IMR-90 (cell line): ENCODE measurements around the gene RAB25. TPM values are rescaled to one million over a fixed set of nuclear protein-coding genes. Genes with fewer than 3 reads are reported as not detected.

Source experiments
- ATAC-seq: fragments of 200-7000 bp; cut with Tn5 transposase; 2 replicates; pipeline ENCODE4 v1.9.1; 2020; ENCODE audit warnings: low read depth, mild to moderate bottlenecking, moderate library complexity
- BruUV-seq: library from RNA; stranded (reverse); fragments of 400-500 nt; replicated peaks from 2 replicates; lab custom pipeline; 2021; lab: Mats Ljungman, UMichigan
- CTCF ChIA-PET: fragments of 300-600 bp; formaldehyde crosslinking; extraction: SDS; loops from one replicate; lab custom pipeline; 2021; ENCODE audit warnings: antibody characterized with exemption; lab: Yijun Ruan, JAX
- POLR2A ChIA-PET: fragments of 300-600 bp; sonication (Branson Sonifier 250); formaldehyde crosslinking; loops from one replicate; lab custom pipeline; 2022; ENCODE audit warnings: antibody characterized with exemption; ENCODE audit not compliant: unreplicated experiment; lab: Charles Lee
- DNase-seq: peaks from one replicate; pipeline ENCODE4 v3.0.0; 2013
- H2AFZ ChIP-seq: replicated peaks from 2 replicates; pipeline ENCODE3; 2013; ENCODE audit warnings: low read length, mild to moderate bottlenecking; ENCODE audit not compliant: poor library complexity
- H2AK5ac ChIP-seq: 2 replicates; pipeline ENCODE4 v1.6.1; 2013; ENCODE audit warnings: low read depth, low read length, inconsistent platforms
- H2AK9ac ChIP-seq: replicated peaks from 2 replicates; pipeline ENCODE3; 2013; ENCODE audit warnings: mild to moderate bottlenecking, low read depth, low read length, moderate library complexity; ENCODE audit not compliant: poor library complexity
- H2BK120ac ChIP-seq: 2 replicates; pipeline ENCODE4 v1.6.1; 2013; ENCODE audit warnings: low read depth, low read length, inconsistent platforms
- H2BK15ac ChIP-seq: 3 replicates; pipeline ENCODE4 v1.6.1; 2013; ENCODE audit warnings: low read depth, low read length, inconsistent platforms
- H2BK20ac ChIP-seq: 2 replicates; pipeline ENCODE4 v1.6.1; 2013; ENCODE audit warnings: low read depth, mild to moderate bottlenecking, inconsistent platforms, low read length, moderate library complexity
- H2BK5ac ChIP-seq: 2 replicates; pipeline ENCODE4 v1.6.1; 2013; ENCODE audit warnings: mild to moderate bottlenecking, low read depth, low read length, inconsistent platforms; ENCODE audit not compliant: poor library complexity, severe bottlenecking
- H3K14ac ChIP-seq: replicated peaks from 2 replicates; pipeline ENCODE4 v1.6.1; 2013; ENCODE audit warnings: low read depth, low read length, inconsistent platforms
- H3K18ac ChIP-seq: 2 replicates; pipeline ENCODE4 v1.6.1; 2013; ENCODE audit warnings: low read depth, low read length, control low read depth
- H3K23ac ChIP-seq: 2 replicates; pipeline ENCODE4 v1.6.1; 2013; ENCODE audit warnings: low read depth, low read length, inconsistent platforms
- H3K27ac ChIP-seq: 2 replicates; pipeline ENCODE4 v1.5.1; 2013; ENCODE audit warnings: mild to moderate bottlenecking, control low read depth, low read length; ENCODE audit not compliant: insufficient read depth
- H3K27me3 ChIP-seq: 2 replicates; pipeline ENCODE4 v1.6.1; 2013; ENCODE audit warnings: low read length; ENCODE audit not compliant: control insufficient read depth, insufficient read depth
- H3K36me3 ChIP-seq: 2 replicates; pipeline ENCODE4 v1.6.1; 2013; ENCODE audit warnings: low read length, mixed read lengths; ENCODE audit not compliant: control insufficient read depth, insufficient read depth
- H3K4ac ChIP-seq: 2 replicates; pipeline ENCODE4 v1.6.1; 2013; ENCODE audit warnings: low read depth, low read length, inconsistent platforms
- H3K4me1 ChIP-seq: 2 replicates; pipeline ENCODE4 v1.6.1; 2013; ENCODE audit warnings: low read length, mixed read lengths; ENCODE audit not compliant: control insufficient read depth, insufficient read depth
- H3K4me2 ChIP-seq: 2 replicates; pipeline ENCODE4 v1.6.1; 2013; ENCODE audit warnings: low read depth, mild to moderate bottlenecking, control low read depth, low read length, moderate library complexity
- H3K4me3 ChIP-seq: 2 replicates; pipeline ENCODE4 v1.5.1; 2013; ENCODE audit warnings: low read depth, mild to moderate bottlenecking, control low read depth, low read length, moderate library complexity; ENCODE audit not compliant: insufficient read depth
- H3K56ac ChIP-seq: 2 replicates; pipeline ENCODE4 v1.6.1; 2013; ENCODE audit warnings: low read length, inconsistent platforms; ENCODE audit not compliant: insufficient read depth; ENCODE audit errors: extremely low read depth
- H3K79me1 ChIP-seq, 2 experiments: 2 replicates each; pipeline ENCODE4 v1.6.1; 2013; ENCODE audit warnings: low read length in 2 of 2, inconsistent platforms in 1 of 2, low read depth in 1 of 2
- H3K9ac ChIP-seq: 2 replicates; pipeline ENCODE4 v1.6.1; 2013; ENCODE audit warnings: low read depth, low read length, control low read depth
- H3K9me1 ChIP-seq: 2 replicates; pipeline ENCODE4 v1.6.1; 2013; ENCODE audit warnings: low read length, inconsistent platforms; ENCODE audit not compliant: insufficient read depth
- H3K9me3 ChIP-seq: 2 replicates; pipeline ENCODE4 v1.6.1; 2013; ENCODE audit warnings: low read length; ENCODE audit not compliant: control insufficient read depth, insufficient read depth
- H4K20me1 ChIP-seq: 2 replicates; pipeline ENCODE4 v1.6.1; 2013; ENCODE audit warnings: low read length, inconsistent platforms; ENCODE audit not compliant: insufficient read depth
- H4K5ac ChIP-seq: 2 replicates; pipeline ENCODE4 v1.6.1; 2013; ENCODE audit warnings: mild to moderate bottlenecking, low read depth, low read length, control low read depth
- H4K8ac ChIP-seq, 2 experiments: 2 replicates each; pipeline ENCODE4 v1.6.1; 2013; ENCODE audit warnings: low read depth in 2 of 2, low read length in 2 of 2, control low read depth in 1 of 2, inconsistent platforms in 1 of 2
- H4K91ac ChIP-seq: 2 replicates; pipeline ENCODE4 v1.6.1; 2013; ENCODE audit warnings: low read depth, low read length, inconsistent platforms; ENCODE audit not compliant: insufficient read depth
- BHLHE40 ChIP-seq: fragments of 150-350 bp; IDR thresholded peaks from 2 replicates; pipeline ENCODE4 v1.6.1; 2016; ENCODE audit warnings: mild to moderate bottlenecking, low read depth, low read length
- CHD1 ChIP-seq: IDR thresholded peaks from 2 replicates; pipeline ENCODE4 v1.6.1; 2012; ENCODE audit warnings: low read depth, low read length, improper control_type of control experiment
- ELK1 ChIP-seq: fragments of 150-350 bp; IDR thresholded peaks from 2 replicates; pipeline ENCODE4 v1.6.1; 2016; ENCODE audit warnings: low read depth, mild to moderate bottlenecking, low read length, moderate library complexity, borderline replicate concordance
- MAZ ChIP-seq: IDR thresholded peaks from 2 replicates; pipeline ENCODE4 v1.6.1; 2012; ENCODE audit warnings: low read depth, mild to moderate bottlenecking, low read length, improper control_type of control experiment, moderate library complexity, borderline replicate concordance
- NFE2L2 ChIP-seq: fragments of 150-350 bp; IDR thresholded peaks from 2 replicates; pipeline ENCODE4 v1.6.1; 2016; ENCODE audit warnings: low read depth, mild to moderate bottlenecking, low read length
- POLR2A ChIP-seq: IDR thresholded peaks from 2 replicates; pipeline ENCODE4 v1.6.1; 2012; ENCODE audit warnings: mild to moderate bottlenecking, low read depth, low read length
- RAD21 ChIP-seq: IDR thresholded peaks from 2 replicates; pipeline ENCODE4 v1.6.1; 2012; ENCODE audit warnings: low read length, improper control_type of control experiment
- RCOR1 ChIP-seq: IDR thresholded peaks from 2 replicates; pipeline ENCODE4 v1.6.1; 2012; ENCODE audit warnings: mild to moderate bottlenecking, low read length, improper control_type of control experiment; ENCODE audit not compliant: insufficient replicate concordance
- RFX5 ChIP-seq: IDR thresholded peaks from 2 replicates; pipeline ENCODE4 v1.8.0; 2012; ENCODE audit warnings: low read depth, mild to moderate bottlenecking, low read length, moderate library complexity
- SMC3 ChIP-seq: fragments of 150-350 bp; IDR thresholded peaks from 2 replicates; pipeline ENCODE4 v1.6.1; 2016; ENCODE audit warnings: low read depth, mild to moderate bottlenecking, antibody characterized with exemption, low read length, moderate library complexity
- WGBS, 2 experiments: methylation state at CpG; one replicate each; pipeline versions ENCODE4 v1.1.5 to v1.1.7; 2013; ENCODE audit warnings: missing lambda C conversion rate in 2 of 2; ENCODE audit not compliant: insufficient read length in 1 of 2; ENCODE audit errors: extremely low coverage in 2 of 2; 5-methylcytosine and 5-hydroxymethylcytosine counted together
- dilution Hi-C: fragments of 300-500 bp; cut with HindIII; formaldehyde crosslinking; loops from one replicate; pipeline ENCODE4 v1.14.3; 2018; ENCODE audit warnings: low sequenced_read_pairs; ENCODE audit not compliant: unreplicated experiment
- in situ Hi-C: fragments of 300-500 bp; cut with MboI; formaldehyde crosslinking; loops from 3 replicates; pipeline ENCODE4 v1.14.3; 2019; ENCODE audit warnings: low sequenced_read_pairs, inconsistent platforms, mixed read lengths
- intact Hi-C: fragments of 100-400 bp; cut with micrococcal nuclease; formaldehyde crosslinking; loops from 2 replicates; pipeline ENCODE4 v1.10.0; 2022
- polyA plus RNA-seq, 3 experiments: library from polyadenylated mRNA; depleted of rRNA; stranded (reverse); fragments of >200 nt; gene quantifications; 2 replicates each; pipeline ENCODE4 v1.2.3, GENCODE V29; 2012; ENCODE audit warnings: low replicate concordance in 1 of 3
- total RNA-seq: library from RNA; depleted of rRNA; stranded (reverse); fragments of >200 nt; gene quantifications from 2 replicates; pipeline ENCODE4 v1.2.3, GENCODE V29; 2012
- TF ChIP-seq, protein P1 (sequence below): fragments of 150-350 bp; IDR thresholded peaks from 2 replicates; pipeline ENCODE4 v1.6.1; 2017; ENCODE audit warnings: mild to moderate bottlenecking, antibody characterized with exemption, low read length, low read depth

The RAB25 gene
- total and polyA plus RNA-seq, 2 of the 4 experiments (the other 2 are of a cell fraction): not detected

DNA sequence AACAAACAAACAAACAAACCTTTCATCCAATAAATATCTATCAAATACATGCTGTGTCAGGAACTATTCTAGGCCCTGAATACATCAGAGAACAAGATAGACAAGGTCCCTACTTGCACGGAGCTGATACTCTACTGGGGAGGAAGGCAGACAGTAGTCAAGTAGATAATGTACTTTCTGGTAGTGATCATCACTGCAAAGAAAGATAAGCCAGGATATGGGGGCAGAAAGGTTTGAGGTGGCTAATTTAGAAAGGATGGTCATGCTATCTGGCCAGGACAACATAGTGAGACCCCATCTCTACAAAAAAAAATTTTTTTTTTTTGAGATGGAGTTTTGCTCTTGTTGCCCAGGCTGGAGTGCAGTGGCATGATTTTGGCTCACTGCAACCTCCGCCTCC, 30.6 kb downstream of the RAB25 start:
- Histone ChIP-seq H2BK20ac (no peak overlapping the region), H2AK9ac (no peak overlapping the region), H3K56ac (no peak overlapping the region), H3K36me3 (peaks cover 6% of the 10 kb centered on the region; the same call in 1 of the 2 replicates), H3K4me1 (peaks cover 2% of the 10 kb centered on the region), H3K9me3 (no peaks in the 10 kb centered on the region), H3K27me3 (no peaks in the 10 kb centered on the region), H3K79me1 (peaks cover 4 to 46% of the 10 kb centered on the region in 2 experiments), H3K9ac (no peak overlapping the region), H2AK5ac (no peak overlapping the region), H3K9me1 (no peaks in the 10 kb centered on the region), H2BK5ac (no peak overlapping the region), H3K4me2 (no peak overlapping the region), H2BK15ac (no peak overlapping the region), H4K91ac (no peak overlapping the region), H4K5ac (no peak overlapping the region), H3K4ac (no peak overlapping the region), H3K14ac (no peak overlapping the region), H3K23ac (no peak overlapping the region), H2AFZ (no peak overlapping the region), H4K20me1 (peaks cover 13% of the 10 kb centered on the region; the same call in 1 of the 2 replicates), H2BK120ac (no peak overlapping the region), H3K4me3 (no peak overlapping the region), H4K8ac (no peak overlapping the region), H3K18ac (no peak overlapping the region), H3K27ac (no peak overlapping the region)
- dilution Hi-C loops (no loop called here), intact Hi-C loops (loop anchor here (10.0 kb wide), 1 partner anchor 223 kb away; no protein-coding TSS in a partner anchor), in situ Hi-C loops (loop anchor here (5.0 kb wide), 1 partner anchor 131 kb away; no protein-coding TSS in a partner anchor)
- no peak for ATAC-seq
- no peak for DNase-seq
- ChIA-PET CTCF (interaction anchor here (0.8 to 1.6 kb wide), 3 partner anchors 10 to 134 kb away, joined by 5 to 6 read pairs (median 6); no protein-coding TSS in a partner anchor), POLR2A (no interaction called here)
- TF ChIP-seq NFE2L2: no peak
- TF ChIP-seq, protein P1, sequence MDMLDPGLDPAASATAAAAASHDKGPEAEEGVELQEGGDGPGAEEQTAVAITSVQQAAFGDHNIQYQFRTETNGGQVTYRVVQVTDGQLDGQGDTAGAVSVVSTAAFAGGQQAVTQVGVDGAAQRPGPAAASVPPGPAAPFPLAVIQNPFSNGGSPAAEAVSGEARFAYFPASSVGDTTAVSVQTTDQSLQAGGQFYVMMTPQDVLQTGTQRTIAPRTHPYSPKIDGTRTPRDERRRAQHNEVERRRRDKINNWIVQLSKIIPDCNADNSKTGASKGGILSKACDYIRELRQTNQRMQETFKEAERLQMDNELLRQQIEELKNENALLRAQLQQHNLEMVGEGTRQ: no peak
- TF ChIP-seq MAZ: no peak
- TF ChIP-seq POLR2A: no peak
- no peak for TF ChIP-seq RAD21
- TF ChIP-seq SMC3: no peak
- TF ChIP-seq BHLHE40: no peak
- TF ChIP-seq RCOR1: no peak
- TF ChIP-seq RFX5: no peak
- TF ChIP-seq CHD1: no peak
- TF ChIP-seq ELK1: no peak
- 83% methylated on average over 1 of the region's 2 CpGs; no CpG with 5 or more reads in 1 of the 2 experiments for WGBS, 2 experiments
- no TSS peak for BruUV-seq
